ENCODE measurements around the gene MSANTD1. TPM values are rescaled to one million over a fixed set of nuclear protein-coding genes. Genes with fewer than 3 reads are reported as not detected.

The MSANTD1 gene
- total and polyA plus RNA-seq, 2 of the 8 experiments (the other 6 are each of a cell fraction or from before 2014, with no cell fraction given): 0.23 to 0.45 TPM

DNA sequence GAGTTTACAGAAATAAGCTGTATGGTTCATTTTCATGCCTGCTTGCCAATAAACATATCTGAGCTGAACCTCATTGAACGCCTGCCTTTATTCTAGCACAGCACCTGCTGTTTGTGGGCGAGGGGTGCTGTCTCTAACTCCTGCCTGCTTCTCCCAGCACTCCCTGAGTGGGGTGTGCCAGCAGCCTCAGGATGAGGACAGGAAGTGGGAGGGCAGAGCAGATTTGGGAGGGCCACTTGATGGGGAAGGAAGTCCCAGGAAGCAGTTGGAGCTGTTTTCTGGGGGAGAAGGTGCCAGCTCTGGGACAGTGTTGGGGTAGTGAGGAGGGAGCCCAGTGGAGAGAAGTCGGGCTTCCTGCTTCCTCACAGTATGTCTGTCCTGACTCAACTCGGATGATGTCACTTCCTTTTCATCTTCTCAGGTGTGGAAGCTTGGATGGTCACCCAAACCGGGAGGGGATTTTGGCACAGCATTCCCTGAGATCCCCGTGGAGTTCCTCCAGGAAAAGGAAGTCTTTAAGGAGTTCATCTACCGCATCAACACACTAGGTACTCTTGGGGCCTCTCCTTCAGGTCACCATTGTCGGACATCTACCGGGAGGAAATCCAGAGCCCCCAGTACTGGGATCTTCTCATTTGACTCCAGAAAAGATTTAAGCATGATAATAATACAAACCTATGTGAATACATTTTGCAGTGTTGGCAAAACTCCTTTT is 29.0 kb upstream of the MSANTD1 start:
- Histone ChIP-seq H2AK5ac (ENCODE audit: low read depth, low read length) (no peak overlapping the region), H3K18ac (ENCODE audit: extremely low read depth, low read length) (no peak overlapping the region), H3K4me3 (ENCODE audit: extremely low read depth in 1 of 4, insufficient read depth in 2 of 4, low read depth in 3 of 4, low read length in 4 of 4) (no peak overlapping the region), H4K5ac (ENCODE audit: insufficient read length, low read depth, low read length) (no peak overlapping the region), H2BK120ac (replicated peaks; ENCODE audit: low read depth, low read length) (no peak overlapping the region), H3K9ac (replicated peaks in 1 of 4; ENCODE audit: extremely low read depth in 1 of 4, low read depth in 3 of 4, low read length in 3 of 4) (no peak overlapping the region), H3K56ac (replicated peaks; ENCODE audit: insufficient read length, low read depth, low read length) (no peak overlapping the region), H3K4me1 (replicated peaks in 1 of 4; ENCODE audit: control insufficient read depth in 3 of 4, insufficient read depth in 4 of 4, low read length in 3 of 4) (no peaks in the 10 kb centered on the region), H3K27ac (ENCODE audit: low read depth, low read length) (no peak overlapping the region), H3K9me3 (ENCODE audit: insufficient read depth in 2 of 2, low read depth in 1 of 2, low read length in 1 of 2) (no peaks in the 10 kb centered on the region), H3K4me2 (ENCODE audit: insufficient read depth in 1 of 2, low read depth in 2 of 2, low read length in 2 of 2) (no peak overlapping the region), H2AFZ (ENCODE audit: low read length) (no peak overlapping the region), H3K79me1 (ENCODE audit: low read depth, low read length) (no peaks in the 10 kb centered on the region), H4K91ac (replicated peaks; ENCODE audit: insufficient read length, low read length) (no peak overlapping the region), H4K8ac (ENCODE audit: extremely low read depth, insufficient read depth, low read length) (no peak overlapping the region), H3K14ac (ENCODE audit: insufficient read length) (no peak overlapping the region), H3K27me3 (replicated peaks in 1 of 4; ENCODE audit: control insufficient read depth in 3 of 4, extremely low read depth in 1 of 4, insufficient read depth in 3 of 4, low read length in 3 of 4) (no peaks in the 10 kb centered on the region), H2BK20ac (ENCODE audit: low read length) (no peak overlapping the region), H3K36me3 (ENCODE audit: control insufficient read depth in 2 of 4, insufficient read depth in 4 of 4, low read length in 3 of 4) (peaks cover 22 to 59% (median 49%) of the 10 kb centered on the region in 4 experiments; a peak in 7 of 8 replicates), H3K4ac (replicated peaks; ENCODE audit: insufficient read length, low read depth, low read length) (no peak overlapping the region), H3K23ac (ENCODE audit: insufficient read length) (no peak overlapping the region), H3K23me2 (ENCODE audit: low read depth, low read length) (no peaks in the 10 kb centered on the region), H2BK5ac (ENCODE audit: low read depth, low read length) (no peak overlapping the region), H4K20me1 (replicated peaks in 1 of 2; ENCODE audit: control insufficient read depth in 1 of 2, insufficient read depth in 2 of 2, low read length in 2 of 2) (peaks cover 3 to 7% of the 10 kb centered on the region in 2 experiments), H3K79me2 (ENCODE audit: control insufficient read depth in 1 of 2, insufficient read depth in 2 of 2, low read length in 2 of 2) (no peaks in the 10 kb centered on the region), H2BK12ac (ENCODE audit: low read depth, low read length) (no peak overlapping the region), H2BK15ac (ENCODE audit: low read length) (no peak overlapping the region)
- POLR2A ChIA-PET (ENCODE audit: partially characterized antibody): no interaction called here
- 88% methylated on average over 9 of the region's 9 CpGs; no CpG with 5 or more reads in 1 of the 2 experiments for WGBS, 2 experiments (ENCODE audit: extremely low coverage in 1 of 2, insufficient coverage in 1 of 2, insufficient read length in 1 of 2, insufficient replicate concordance in 2 of 2, low coverage in 1 of 2, low lambda C conversion rate in 2 of 2, missing lambda C conversion rate in 1 of 2)
- CTCF ChIA-PET (ENCODE audit: partially characterized antibody): interaction anchor here (0.8 kb wide), 1 partner anchor 104 kb away, joined by 3 read pairs; no protein-coding TSS in a partner anchor
- 0 out of 2 replicates have a peak, but pooled peaks have one; percentile 26 for TF ChIP-seq POLR2AphosphoS5 (IDR thresholded peaks at IDR 0.05; ENCODE audit: low read depth, low read length)
- TF ChIP-seq KDM1A (IDR thresholded peaks at IDR 0.05; ENCODE audit: borderline replicate concordance, low read length): no peak
- TF ChIP-seq SP4 (IDR thresholded peaks at IDR 0.05; ENCODE audit: low read length): no peak
- no peak for TF ChIP-seq TAF1 (IDR thresholded peaks at IDR 0.05; ENCODE audit: low read depth, low read length)
- TF ChIP-seq FOSL1 (IDR thresholded peaks at IDR 0.05; ENCODE audit: insufficient read depth, low read depth, low read length): no peak
- FAIRE-seq: no peak
- DNase-seq (ENCODE audit: low read depth in 1 of 2, low spot score in 2 of 2): no peak

Data from H1 (cell line).